Measurements from ENCODE around the gene MST1R.
"Not testable (repeated sequence)": the region's sequence is repeated elsewhere in the genome, so short reads cannot be mapped to it uniquely, and the experiment has no call there.

MST1R gene

DNA sequence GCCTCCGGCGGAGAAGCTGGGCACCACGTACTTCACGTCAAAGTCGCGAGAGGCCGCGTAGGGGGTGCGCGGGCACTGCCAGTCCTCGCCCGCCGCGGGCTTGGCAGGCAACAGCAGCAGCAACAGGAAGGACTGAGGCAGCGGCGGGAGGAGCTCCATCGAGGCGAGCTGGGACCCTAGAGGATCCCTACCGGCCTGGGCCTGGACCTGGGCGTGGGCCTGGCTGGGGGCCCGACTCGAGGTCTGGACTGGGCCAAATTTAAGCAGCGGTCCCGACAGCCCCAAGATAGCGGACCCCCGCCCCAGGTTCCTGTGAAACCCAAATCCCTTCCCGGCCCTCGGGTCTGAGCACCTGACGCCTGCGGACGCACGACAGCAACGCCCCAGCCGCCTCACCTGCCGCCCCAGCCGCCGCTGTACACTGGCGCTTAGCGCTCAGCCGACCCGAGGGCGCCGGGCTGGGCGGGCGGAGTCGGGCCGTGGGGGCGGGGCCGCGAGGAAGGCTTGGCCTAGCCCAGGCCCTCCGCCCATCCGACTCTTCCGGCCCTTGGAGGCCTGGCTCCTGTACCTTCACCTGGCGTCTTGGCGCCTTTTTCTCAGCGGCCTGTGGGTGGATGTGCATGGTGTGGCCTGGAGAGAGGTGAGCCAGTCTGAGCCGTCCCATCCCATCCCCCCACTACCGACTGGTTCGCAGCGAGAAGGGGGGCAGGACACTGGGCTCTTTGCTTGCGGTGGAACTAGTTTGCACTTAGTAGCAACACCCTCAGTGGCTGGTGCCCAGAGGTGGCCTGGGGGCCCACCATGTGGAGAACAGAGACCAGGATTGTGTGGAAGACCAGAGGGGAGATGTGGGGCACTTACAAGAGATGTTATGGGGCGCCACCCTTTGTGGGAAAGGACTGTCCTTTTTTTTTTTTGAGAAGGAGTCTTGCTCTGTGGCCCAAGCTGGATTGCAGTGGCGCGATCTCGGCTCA, at the start of gene MST1R:
Gene MST1R (minus strand): TSS at position 423 of the 974 bp plus-strand sequence. CDS start 264 bp downstream, at position 159.
- no peak for DNase-seq

GRCh38 chr3:49952924-49953323, 49.3 kb upstream of the MST1R start:
- DNase-seq, result no peak

DNA sequence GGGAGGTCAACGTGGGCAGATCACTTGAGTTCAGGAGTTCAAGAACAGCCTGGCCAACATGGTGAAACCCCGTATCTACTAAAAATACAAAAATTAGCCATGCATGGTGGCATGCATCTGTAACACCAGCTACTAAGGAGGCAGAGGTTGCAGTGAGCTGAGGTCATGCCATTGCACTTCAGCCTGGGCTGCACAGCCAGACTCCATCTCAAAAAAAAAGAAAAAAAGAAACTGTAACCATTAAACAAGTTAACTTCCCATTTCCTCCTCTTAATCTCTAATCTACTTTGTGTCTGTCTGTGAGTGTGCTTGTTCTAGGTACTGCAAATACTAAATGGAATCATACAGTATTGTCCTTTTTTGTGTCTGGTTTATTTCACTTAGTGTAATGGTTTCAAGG, 39.0 kb upstream of the MST1R start:
- DNase-seq, result no peak

DNA sequence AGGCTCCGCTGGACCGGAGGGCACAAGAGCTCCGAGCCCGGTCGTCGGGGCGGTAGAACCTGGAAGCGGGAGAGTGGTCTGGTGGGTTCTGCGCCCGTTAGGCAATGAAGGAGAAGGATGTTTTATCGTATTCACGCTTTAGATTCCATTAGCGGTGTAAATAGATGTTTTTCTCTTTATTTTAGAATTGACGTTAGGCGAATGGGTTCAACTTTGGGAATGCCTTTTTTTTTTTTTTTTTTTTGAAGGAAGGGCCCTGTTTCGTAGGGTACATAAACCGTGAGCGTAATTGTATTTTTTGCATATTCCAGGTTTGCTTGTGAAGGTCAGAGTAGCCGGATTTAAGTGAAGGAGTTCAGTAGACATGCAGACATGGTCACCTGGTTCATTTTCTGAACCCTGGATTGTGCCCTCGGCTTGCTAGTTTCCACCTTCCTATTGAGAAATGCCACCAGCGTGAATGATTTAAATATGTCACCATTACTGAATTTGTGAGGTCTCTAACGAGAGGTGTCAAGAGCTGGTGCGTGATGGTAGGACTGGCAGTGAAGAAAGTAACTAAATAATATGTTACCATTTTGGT, 37.1 kb upstream of the MST1R start:
- DNase-seq, result no peak

- peak; percentile 86 for DNase-seq
Measured at GRCh38 chr3:49939858-49940666, 36.4 kb upstream of the MST1R start, which contains the start of gene RBM6. Gene RBM6, plus strand, starts transcription at chr3:49940150. Its CDS starts 22,492 bp downstream, at chr3:49962642.

GRCh38 chr3:49937090-49937489, 33.4 kb upstream of the MST1R start:
- no peak for DNase-seq

DNA sequence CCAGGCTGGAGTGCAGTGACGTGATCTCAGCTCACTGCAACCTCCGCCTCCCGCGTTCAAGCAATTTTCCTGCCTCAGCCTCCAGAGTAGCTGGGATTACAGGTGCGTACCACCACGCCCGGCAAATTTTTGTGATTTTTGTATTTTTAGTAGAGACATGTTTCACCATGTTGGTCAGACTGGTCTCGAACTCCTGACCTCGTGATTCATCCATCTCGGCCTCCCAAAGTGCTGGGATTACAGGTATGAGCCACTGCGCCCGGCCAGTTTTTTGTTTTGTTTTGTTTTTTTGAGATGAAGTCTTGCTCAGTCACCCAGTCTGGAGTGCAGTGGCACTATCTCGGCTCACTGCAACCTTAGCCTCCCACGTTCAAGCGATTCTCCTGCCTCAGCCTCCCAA, 28.6 kb upstream of the MST1R start:
- DNase-seq, result not testable (repeated sequence)

DNA sequence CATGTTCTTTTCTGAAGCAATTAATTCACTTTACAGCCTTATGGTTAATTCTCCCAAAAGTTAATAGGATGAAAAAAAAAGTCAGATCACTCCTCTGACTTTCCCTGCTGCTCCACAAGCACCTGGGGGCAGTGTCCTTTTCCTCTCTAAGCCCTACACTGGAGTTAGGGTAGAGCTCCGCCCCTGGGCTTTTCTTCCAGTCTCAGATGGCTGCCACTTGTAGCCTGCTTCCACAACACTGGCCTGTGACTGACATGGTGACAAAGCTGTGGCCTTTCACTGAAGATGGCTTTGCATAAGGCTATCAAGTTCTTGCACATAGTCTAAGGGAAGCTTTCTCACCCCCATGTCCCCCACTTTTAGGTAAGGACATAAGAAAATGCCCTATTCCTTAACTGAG, 27.2 kb upstream of the MST1R start:
- DNase-seq, result no peak

DNA sequence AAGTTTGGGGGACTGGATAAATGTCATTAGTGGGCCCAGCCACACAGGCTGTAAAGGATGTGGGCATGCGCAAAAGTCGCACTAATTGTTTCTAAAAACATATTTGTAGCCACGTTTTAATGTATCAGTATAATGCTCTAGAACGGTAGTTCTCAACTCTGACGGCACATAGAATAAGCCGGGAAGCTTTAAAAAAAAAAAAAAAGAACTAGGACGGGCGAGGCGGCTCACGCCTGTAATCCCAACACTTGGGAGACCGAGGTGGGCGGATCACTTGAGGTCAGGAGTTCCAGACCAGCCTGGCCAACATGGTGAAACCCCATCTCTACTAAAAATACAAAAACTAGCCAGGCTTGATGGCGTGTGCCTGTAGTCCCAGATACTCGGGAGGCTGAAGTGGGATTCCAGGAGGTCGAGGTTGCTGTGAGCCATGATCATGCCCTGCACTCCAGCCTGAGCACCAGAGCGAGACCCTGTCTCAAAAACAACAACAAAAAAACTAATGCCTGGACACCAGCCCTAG, 26.6 kb upstream of the MST1R start:
- DNase-seq, result no peak

- DNase-seq, result no peak
Measured at GRCh38 chr3:49929291-49930167, 25.9 kb upstream of the MST1R start, which contains the start of gene MON1A. Gene MON1A, minus strand, starts transcription at chr3:49929811. Its CDS starts 16,465 bp downstream, at chr3:49913346.

DNA sequence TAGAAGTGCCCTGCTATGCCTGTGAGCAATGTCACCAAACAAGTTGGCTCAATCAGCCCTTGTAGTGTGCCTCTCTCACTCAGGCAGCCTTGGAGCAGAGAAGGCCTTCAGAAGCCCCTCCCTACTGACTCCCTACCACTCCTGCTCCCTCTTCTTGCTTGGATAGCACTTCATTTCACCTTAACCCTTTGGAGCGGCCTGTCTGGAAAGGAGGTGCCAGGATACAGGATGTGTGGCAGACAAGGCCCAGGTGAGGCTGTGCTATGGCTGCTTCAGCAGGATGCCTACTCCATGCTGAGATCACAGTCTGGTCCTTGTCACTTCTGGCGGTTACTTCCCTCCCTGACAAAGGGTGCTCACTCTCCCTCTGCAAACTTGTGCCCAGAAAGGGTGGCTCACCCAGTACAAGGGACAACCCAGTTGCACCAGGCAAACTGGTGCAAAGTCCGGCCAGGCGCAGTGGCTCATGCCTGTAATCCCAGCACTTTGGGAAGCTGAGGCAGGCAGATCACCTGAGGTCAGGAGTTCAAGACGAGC, 24.9 kb upstream of the MST1R start:
- DNase-seq, result no peak

GRCh38 chr3:49927798-49928197, 24.1 kb upstream of the MST1R start:
- no peak for DNase-seq

GRCh38 chr3:49926117-49926728, 22.6 kb upstream of the MST1R start:
- DNase-seq, result no peak

GRCh38 chr3:49925485-49925884, 21.8 kb upstream of the MST1R start:
- DNase-seq, result no peak

DNA sequence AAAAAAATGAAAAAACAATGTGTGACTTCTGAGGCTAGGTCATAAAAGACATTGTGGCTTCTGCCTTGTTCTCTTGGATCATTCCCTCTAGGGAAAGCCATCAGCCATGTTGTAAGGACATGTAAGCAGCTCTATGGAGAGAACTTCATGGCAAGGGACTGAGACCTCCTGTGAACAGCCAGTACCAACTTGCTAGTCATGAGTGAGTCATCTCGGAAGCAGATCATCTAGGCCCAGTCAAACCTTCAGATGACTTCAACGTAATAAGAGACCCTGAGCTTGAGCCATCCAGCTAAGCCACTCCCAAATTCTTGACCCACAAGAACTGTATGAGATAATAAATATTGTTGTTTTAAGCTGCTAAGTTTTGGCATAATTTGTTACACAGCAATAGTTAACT, 21.0 kb upstream of the MST1R start:
- no peak for DNase-seq

DNA sequence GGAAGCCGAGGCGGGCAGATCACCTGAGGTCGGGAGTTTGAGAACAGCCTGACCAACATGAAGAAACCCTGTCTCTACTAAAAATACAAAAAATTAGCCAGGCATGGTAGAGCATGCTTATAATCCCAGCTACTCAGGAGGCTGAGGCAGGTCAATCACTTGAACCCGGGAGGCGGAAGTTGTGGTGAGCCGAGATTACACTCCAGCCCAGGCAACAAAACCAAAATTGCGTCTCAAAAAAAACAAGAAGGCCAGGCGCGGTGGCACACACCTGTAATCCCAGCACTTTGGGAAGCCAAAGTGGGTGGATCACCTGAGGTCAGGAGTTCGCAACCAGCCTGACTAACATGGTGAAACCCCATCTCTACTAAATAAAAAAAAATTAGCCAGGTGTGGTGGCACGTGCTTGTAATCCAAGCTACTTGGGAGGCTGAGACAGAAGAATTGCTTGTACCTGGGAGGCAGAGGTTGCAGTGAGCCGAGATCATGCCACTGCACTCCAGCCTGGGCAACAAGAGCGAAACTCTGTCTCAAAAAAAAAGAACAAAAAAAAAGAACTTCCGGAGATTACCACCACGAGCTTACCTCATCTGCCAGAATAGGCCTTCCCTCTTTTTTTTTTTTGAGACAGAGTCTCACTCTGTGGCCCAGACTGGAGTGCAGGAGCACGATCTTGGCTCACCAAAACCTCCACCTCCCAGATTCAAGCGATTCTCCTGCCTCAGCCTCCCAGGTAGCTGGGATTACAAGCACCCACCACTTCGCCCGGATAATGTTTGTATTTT, 14.3 kb upstream of the MST1R start:
- not testable (repeated sequence) for DNase-seq

- no peak for DNase-seq
Measured at GRCh38 chr3:49916686-49917085, 13.0 kb upstream of the MST1R start.

DNA sequence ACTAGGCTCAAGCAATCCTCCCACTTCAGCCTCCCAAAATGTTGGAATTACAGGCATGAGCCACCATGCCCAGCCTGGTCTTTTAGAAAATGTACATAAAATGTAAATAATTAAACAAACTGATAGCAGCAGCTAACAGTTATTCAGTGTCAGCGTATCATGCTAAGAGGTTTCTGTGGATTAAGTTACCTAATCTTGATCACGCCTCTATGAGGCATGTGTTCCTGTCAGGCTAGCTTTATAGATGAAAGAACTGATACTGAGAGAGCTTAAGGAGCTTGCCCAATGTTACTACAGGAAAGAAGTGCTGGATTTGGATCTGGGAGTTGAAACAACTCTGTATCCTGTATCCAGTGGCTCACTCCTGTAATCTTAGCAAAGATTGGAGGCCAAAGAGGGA, 11.2 kb upstream of the MST1R start:
- DNase-seq, result no peak

GRCh38 chr3:49912881-49913281, 9.2 kb upstream of the MST1R start:
- no peak for DNase-seq

- DNase-seq, result no peak
Measured at GRCh38 chr3:49911611-49912010, 7.9 kb upstream of the MST1R start.

- DNase-seq, result no peak
Measured at GRCh38 chr3:49911124-49911420, 7.4 kb upstream of the MST1R start.
